ENCODE measurements around the gene TNFSF10. TPM values are rescaled to one million over a fixed set of nuclear protein-coding genes. Genes with fewer than 3 reads are reported as not detected.
A peak's percentile ranks its signal among the peaks of the same experiment; 100 is the strongest.

The TNFSF10 gene
- total RNA-seq, 2 experiments from 2014 or later = 31.8 to 32.7 TPM

DNA sequence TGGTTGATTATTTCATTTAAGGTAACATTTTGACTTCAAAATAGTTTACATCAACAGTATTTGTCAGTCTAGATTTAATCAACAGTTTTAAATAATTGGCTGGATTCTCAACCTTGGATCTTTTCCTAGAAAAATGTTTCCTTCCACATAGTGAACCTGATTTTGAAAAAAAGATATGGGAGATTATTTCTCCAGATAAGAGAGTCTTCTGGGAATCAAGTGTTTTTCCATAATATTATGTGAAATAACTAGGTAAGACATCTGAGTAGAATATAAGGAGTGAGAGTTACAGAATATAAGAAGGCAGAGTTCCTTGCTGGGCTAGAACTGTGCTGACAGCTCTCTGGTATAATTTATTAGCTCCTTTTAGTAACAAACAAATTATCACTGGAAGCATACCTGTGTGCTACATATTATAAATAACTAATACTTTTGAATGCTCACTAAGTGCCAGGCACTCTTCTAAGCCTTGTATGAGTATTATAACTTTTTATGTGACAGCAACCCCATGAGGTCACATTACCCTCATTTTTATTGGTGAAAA lies 18.8 kb upstream of the TNFSF10 start:
- CTCF ChIA-PET = interaction anchor here (0.9 to 1.8 kb wide), 3 partner anchors 12 to 54 kb away, joined by 3 to 4 read pairs (median 3); no protein-coding TSS in a partner anchor
- Mint-ChIP-seq H3K27me3 (ENCODE audit: low read depth) (no peaks in the 10 kb centered on the region), H3K27ac (no peak overlapping the region), H3K4me3 (no peak overlapping the region), H3K4me1 (ENCODE audit: low read depth) (peaks cover 52% of the 10 kb centered on the region), H3K36me3 (ENCODE audit: low read depth) (no peaks in the 10 kb centered on the region), H3K9me3 (no peaks in the 10 kb centered on the region)
- no peak for DNase-seq
- intact Hi-C loops (cut with micrococcal nuclease) = no loop called here

- Mint-ChIP-seq H3K4me1 (ENCODE audit: low read depth) (peaks cover 50% of the 10 kb centered on the region), H3K4me3 (no peak overlapping the region), H3K27ac (no peak overlapping the region), H3K27me3 (ENCODE audit: low read depth) (no peaks in the 10 kb centered on the region), H3K9me3 (no peaks in the 10 kb centered on the region), H3K36me3 (ENCODE audit: low read depth) (no peaks in the 10 kb centered on the region)
- no peak for DNase-seq
- intact Hi-C loops (cut with micrococcal nuclease) = no loop called here
- CTCF ChIA-PET = interaction anchor here (0.8 to 1.4 kb wide), 2 partner anchors 19 to 63 kb away, joined by 3 to 4 read pairs; no protein-coding TSS in a partner anchor
Observed at GRCh38 chr3:172540049-172540448, 16.8 kb upstream of the TNFSF10 start.

DNA sequence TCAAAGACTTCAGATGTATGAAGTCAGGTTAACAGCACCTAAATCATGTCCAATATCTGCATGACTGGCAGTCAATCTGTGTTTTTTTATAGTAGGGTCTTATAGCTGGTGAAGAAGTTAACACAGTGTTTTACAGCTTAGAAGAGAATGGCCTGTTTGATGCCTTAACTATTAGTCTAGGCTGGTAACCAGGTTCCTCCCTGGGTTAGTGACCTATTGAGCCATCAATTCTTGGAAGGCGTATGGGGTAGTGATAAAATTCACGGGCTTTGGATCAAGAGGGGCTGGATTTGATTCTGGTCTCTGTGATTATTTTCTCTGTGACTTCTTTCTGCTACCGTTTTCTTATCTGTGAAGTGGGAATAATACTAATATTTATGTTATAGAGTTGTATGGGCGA lies 16.0 kb upstream of the TNFSF10 start:
- H3K4me1 Mint-ChIP-seq (ENCODE audit: low read depth) = peaks cover 47% of the 10 kb centered on the region
- no peaks in the 10 kb centered on the region for H3K9me3 Mint-ChIP-seq
- CTCF ChIA-PET = interaction anchor here (0.8 to 1.6 kb wide), 3 partner anchors 9 to 56 kb away, joined by 3 to 5 read pairs (median 3); no protein-coding TSS in a partner anchor
- H3K27me3 Mint-ChIP-seq (ENCODE audit: low read depth) = no peaks in the 10 kb centered on the region
- intact Hi-C loops (cut with micrococcal nuclease) = no loop called here
- H3K27ac Mint-ChIP-seq = no peak overlapping the region
- no peak for DNase-seq
- no peak overlapping the region for H3K4me3 Mint-ChIP-seq
- no peaks in the 10 kb centered on the region for H3K36me3 Mint-ChIP-seq (ENCODE audit: low read depth)

DNA sequence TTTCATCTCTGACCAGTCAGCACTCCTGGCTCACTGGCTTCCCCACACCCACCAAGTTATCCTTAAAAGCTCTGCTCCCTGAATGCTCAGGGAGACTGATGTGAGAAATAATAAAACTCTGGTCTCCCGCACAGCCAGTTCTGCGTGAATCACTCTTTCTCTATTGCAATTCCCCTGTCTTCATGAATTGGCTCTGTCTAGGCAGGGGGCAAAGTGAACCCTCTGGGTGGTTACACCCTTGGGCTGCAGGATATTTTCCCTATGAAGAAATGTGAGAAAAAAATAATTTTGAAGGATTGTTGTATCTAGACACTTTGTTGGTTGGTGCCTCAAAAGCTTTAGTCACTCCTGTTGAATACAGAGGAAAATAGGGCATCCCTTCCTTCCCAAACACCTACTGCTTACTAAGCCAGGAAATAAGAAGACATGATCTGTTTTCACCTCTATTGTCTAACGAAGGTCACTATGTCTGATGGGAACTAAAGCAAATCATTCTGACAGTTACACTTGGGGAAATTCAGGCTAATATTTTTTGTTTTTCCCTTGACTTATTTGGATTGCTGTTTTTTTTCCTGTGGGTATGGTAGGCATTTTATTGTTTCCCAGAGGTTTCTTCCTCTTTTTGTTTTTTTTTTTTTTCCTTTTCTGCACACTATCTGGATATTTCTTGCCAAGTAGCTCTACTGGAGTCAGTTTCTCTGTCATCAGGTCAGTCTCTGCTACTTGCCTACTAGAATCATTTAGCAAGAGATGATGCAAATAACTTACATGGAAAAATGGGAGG lies 15.3 kb upstream of the TNFSF10 start:
- H3K9me3 Mint-ChIP-seq = no peaks in the 10 kb centered on the region
- no peak overlapping the region for H3K4me3 Mint-ChIP-seq
- no peaks in the 10 kb centered on the region for H3K36me3 Mint-ChIP-seq (ENCODE audit: low read depth)
- no peak for DNase-seq
- H3K27ac Mint-ChIP-seq = peak overlapping the region; percentile 91
- H3K4me1 Mint-ChIP-seq (ENCODE audit: low read depth) = peaks cover 43% of the 10 kb centered on the region
- no peaks in the 10 kb centered on the region for H3K27me3 Mint-ChIP-seq (ENCODE audit: low read depth)
- CTCF ChIA-PET = interaction anchor here (0.8 to 1.6 kb wide), 5 partner anchors 8 to 57 kb away, joined by 3 to 5 read pairs (median 3); no protein-coding TSS in a partner anchor
- intact Hi-C loops (cut with micrococcal nuclease) = no loop called here

DNA sequence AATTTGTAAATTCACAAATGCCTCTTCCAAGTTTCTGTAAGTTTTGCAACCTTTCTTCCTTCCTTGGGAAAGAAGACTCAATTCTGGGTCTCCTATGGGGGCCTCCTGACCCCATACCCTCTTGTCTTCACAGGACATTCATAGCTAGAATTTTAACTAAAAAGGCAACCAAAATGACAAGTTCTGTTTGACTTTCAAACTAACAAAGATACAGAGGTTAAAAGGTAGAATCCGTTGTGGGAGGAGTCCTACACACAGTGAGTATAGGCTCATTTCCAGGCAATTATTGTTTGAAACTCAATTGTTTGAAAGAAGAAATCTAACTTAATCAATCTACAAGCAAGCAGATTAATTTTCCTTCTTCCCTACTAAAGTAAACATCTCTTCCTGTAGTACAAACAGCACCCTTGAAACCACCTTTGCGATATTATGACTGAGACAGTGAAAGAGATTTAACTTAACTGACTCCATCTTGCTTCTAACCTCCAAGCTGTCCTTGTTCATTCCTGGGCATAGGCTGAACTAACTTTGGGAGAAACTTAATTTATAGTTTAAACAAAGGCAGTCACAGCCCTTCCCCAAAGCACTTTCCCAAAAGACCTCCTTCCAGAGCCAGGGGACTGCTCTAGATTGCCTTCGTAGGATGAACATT lies 14.4 kb upstream of the TNFSF10 start:
- Mint-ChIP-seq H3K27ac (peak overlapping the region; percentile 91), H3K27me3 (ENCODE audit: low read depth) (no peaks in the 10 kb centered on the region), H3K4me1 (ENCODE audit: low read depth) (peaks cover 40% of the 10 kb centered on the region), H3K4me3 (peak overlapping the region; percentile 5), H3K9me3 (no peaks in the 10 kb centered on the region), H3K36me3 (ENCODE audit: low read depth) (no peaks in the 10 kb centered on the region)
- intact Hi-C loops (cut with micrococcal nuclease) = loop anchor here (1.0 kb wide), 6 partner anchors 13 to 55 kb away; no protein-coding TSS in a partner anchor
- CTCF ChIA-PET = interaction anchor here (0.9 to 1.3 kb wide), 3 partner anchors 17 to 25 kb away, joined by 3 to 4 read pairs (median 3); no protein-coding TSS in a partner anchor
- no peak for DNase-seq

GRCh38 chr3:172536993-172537419 lies 13.8 kb upstream of the TNFSF10 start:
- Mint-ChIP-seq H3K27me3 (ENCODE audit: low read depth) (no peaks in the 10 kb centered on the region), H3K27ac (peak overlapping the region; percentile 91), H3K9me3 (no peaks in the 10 kb centered on the region), H3K36me3 (ENCODE audit: low read depth) (no peaks in the 10 kb centered on the region), H3K4me1 (ENCODE audit: low read depth) (peaks cover 40% of the 10 kb centered on the region), H3K4me3 (peak overlapping the region; percentile 8)
- CTCF ChIA-PET = interaction anchor here (0.9 to 1.3 kb wide), 2 partner anchors 16 to 18 kb away, joined by 3 read pairs; no protein-coding TSS in a partner anchor
- intact Hi-C loops (cut with micrococcal nuclease) = loop anchor here (1.0 kb wide), 6 partner anchors 13 to 55 kb away; no protein-coding TSS in a partner anchor
- DNase-seq = peak; percentile 49

GRCh38 chr3:172536505-172536904 lies 13.3 kb upstream of the TNFSF10 start:
- Mint-ChIP-seq H3K36me3 (ENCODE audit: low read depth) (no peaks in the 10 kb centered on the region), H3K27me3 (ENCODE audit: low read depth) (no peaks in the 10 kb centered on the region), H3K27ac (peak overlapping the region; percentile 91), H3K4me3 (no peak overlapping the region), H3K4me1 (ENCODE audit: low read depth) (peaks cover 40% of the 10 kb centered on the region), H3K9me3 (no peaks in the 10 kb centered on the region)
- intact Hi-C loops (cut with micrococcal nuclease) = no loop called here
- CTCF ChIA-PET = no interaction called here
- no peak for DNase-seq

DNA sequence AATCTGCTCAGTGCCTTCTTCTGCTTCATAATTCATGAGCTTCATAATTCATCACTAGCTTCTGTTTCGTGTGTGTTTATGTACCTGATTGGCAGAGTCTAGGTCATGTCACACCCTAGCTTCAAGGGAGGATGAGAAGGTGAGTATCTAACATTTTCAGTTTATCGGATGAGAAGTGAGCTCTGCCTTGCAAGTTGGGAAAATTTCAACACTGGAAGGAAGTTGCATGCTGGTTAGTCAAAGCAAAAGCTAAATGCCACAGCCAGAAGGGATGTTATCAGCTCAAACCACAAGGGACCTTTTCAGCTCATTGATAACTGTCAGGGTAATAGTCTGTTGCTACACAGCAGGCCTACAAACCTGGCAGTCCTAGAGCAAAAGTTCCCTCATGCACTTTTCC lies 7.3 kb upstream of the TNFSF10 start:
- H3K9me3 Mint-ChIP-seq = no peaks in the 10 kb centered on the region
- intact Hi-C loops (cut with micrococcal nuclease) = loop anchor here (1.0 kb wide), 7 partner anchors 13 to 66 kb away; no protein-coding TSS in a partner anchor
- peak overlapping the region; percentile 75 for H3K27ac Mint-ChIP-seq
- peaks cover 22% of the 10 kb centered on the region for H3K4me1 Mint-ChIP-seq (ENCODE audit: low read depth)
- DNase-seq = peak; percentile 59
- CTCF ChIA-PET = interaction anchor here (0.6 to 3.7 kb wide), 22 partner anchors 8 to 1657 kb away, joined by 3 to 46 read pairs (median 4); no protein-coding TSS in a partner anchor
- no peaks in the 10 kb centered on the region for H3K27me3 Mint-ChIP-seq (ENCODE audit: low read depth)
- peak overlapping the region; percentile 22 for H3K4me3 Mint-ChIP-seq
- H3K36me3 Mint-ChIP-seq (ENCODE audit: low read depth) = no peaks in the 10 kb centered on the region

GRCh38 chr3:172530101-172530561 lies 6.9 kb upstream of the TNFSF10 start:
- Mint-ChIP-seq H3K4me3 (peak overlapping the region; percentile 22), H3K36me3 (ENCODE audit: low read depth) (no peaks in the 10 kb centered on the region), H3K27ac (peak overlapping the region; percentile 75), H3K4me1 (ENCODE audit: low read depth) (peaks cover 25% of the 10 kb centered on the region), H3K9me3 (no peaks in the 10 kb centered on the region), H3K27me3 (ENCODE audit: low read depth) (no peaks in the 10 kb centered on the region)
- DNase-seq = peak; percentile 70
- CTCF ChIA-PET = interaction anchor here (0.6 to 3.7 kb wide), 20 partner anchors 9 to 1284 kb away, joined by 3 to 46 read pairs (median 4); no protein-coding TSS in a partner anchor
- intact Hi-C loops (cut with micrococcal nuclease) = loop anchor here (1.0 kb wide), 7 partner anchors 13 to 66 kb away; no protein-coding TSS in a partner anchor

- Mint-ChIP-seq H3K4me3 (no peak overlapping the region), H3K27me3 (ENCODE audit: low read depth) (no peaks in the 10 kb centered on the region), H3K4me1 (ENCODE audit: low read depth) (peaks cover 37% of the 10 kb centered on the region), H3K36me3 (ENCODE audit: low read depth) (no peaks in the 10 kb centered on the region), H3K9me3 (no peaks in the 10 kb centered on the region), H3K27ac (no peak overlapping the region)
- intact Hi-C loops (cut with micrococcal nuclease) = no loop called here
- no peak for DNase-seq
- CTCF ChIA-PET = interaction anchor here (0.6 to 3.7 kb wide), 6 partner anchors 9 to 83 kb away, joined by 3 to 46 read pairs (median 4); no protein-coding TSS in a partner anchor
Observed at GRCh38 chr3:172528677-172529076, 5.4 kb upstream of the TNFSF10 start.

GRCh38 chr3:172527306-172527705 lies 4.1 kb upstream of the TNFSF10 start:
- Mint-ChIP-seq H3K36me3 (ENCODE audit: low read depth) (peaks cover 2% of the 10 kb centered on the region), H3K27ac (no peak overlapping the region), H3K4me1 (ENCODE audit: low read depth) (peaks cover 38% of the 10 kb centered on the region), H3K4me3 (no peak overlapping the region), H3K9me3 (no peaks in the 10 kb centered on the region), H3K27me3 (ENCODE audit: low read depth) (no peaks in the 10 kb centered on the region)
- no peak for DNase-seq
- intact Hi-C loops (cut with micrococcal nuclease) = no loop called here
- CTCF ChIA-PET = no interaction called here

Measured in activated naive CD4-positive, alpha-beta T cell treated with anti-CD3 and anti-CD28 coated beads for 36 hours (primary cell).